Measurements from ENCODE around the gene KLF14.

Gene KLF14

DNA sequence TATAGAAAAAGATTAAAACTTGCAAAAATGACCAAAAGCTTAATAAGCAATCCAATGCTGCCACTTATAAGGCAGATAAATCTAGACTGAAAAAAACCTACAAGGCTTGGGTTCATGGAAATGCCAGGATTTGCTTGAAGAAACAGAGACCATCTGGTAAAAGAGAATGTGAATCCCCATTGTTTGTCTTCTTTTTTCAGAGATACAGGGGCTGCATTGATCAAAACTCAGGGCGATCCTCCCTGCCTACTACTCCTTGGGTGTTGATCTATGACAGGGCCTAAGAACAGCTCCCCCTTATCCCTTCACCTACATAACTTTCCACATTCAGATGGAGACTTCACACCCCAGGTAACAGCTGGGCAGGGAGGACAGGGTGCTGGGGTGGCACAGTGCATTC lies 44.3 kb downstream of the KLF14 start:
- TF ChIP-seq, protein P1, sequence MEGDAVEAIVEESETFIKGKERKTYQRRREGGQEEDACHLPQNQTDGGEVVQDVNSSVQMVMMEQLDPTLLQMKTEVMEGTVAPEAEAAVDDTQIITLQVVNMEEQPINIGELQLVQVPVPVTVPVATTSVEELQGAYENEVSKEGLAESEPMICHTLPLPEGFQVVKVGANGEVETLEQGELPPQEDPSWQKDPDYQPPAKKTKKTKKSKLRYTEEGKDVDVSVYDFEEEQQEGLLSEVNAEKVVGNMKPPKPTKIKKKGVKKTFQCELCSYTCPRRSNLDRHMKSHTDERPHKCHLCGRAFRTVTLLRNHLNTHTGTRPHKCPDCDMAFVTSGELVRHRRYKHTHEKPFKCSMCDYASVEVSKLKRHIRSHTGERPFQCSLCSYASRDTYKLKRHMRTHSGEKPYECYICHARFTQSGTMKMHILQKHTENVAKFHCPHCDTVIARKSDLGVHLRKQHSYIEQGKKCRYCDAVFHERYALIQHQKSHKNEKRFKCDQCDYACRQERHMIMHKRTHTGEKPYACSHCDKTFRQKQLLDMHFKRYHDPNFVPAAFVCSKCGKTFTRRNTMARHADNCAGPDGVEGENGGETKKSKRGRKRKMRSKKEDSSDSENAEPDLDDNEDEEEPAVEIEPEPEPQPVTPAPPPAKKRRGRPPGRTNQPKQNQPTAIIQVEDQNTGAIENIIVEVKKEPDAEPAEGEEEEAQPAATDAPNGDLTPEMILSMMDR (IDR thresholded peaks at IDR 0.05), result no peak
- no peak for TF ChIP-seq ZFX (IDR thresholded peaks at IDR 0.05; ENCODE audit: borderline replicate concordance)
- no peak overlapping the region for H3K27ac ChIP-seq

DNA sequence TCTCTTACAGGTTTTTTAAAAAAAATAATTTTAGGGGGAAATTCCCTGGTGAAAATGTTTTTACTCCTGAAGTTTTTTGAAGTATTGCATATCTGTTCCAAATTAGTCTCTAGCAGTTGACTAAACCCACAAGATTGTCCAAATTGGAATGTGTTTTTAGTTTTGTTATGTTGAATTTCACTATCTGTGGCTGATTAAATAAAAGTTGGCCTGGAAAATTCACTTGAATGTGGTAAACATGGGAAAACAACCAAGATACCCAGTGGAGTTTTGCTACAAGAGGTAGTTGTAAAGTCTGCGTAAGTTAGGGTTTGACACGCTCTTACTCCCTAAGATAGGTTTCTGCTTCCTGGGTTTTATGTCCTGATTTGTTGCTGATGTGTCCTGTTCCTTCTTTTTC lies 51.0 kb downstream of the KLF14 start:
- H3K27ac ChIP-seq, result no peak overlapping the region
- no peak for TF ChIP-seq ZFX (IDR thresholded peaks at IDR 0.05; ENCODE audit: borderline replicate concordance)
- TF ChIP-seq, protein P1 (IDR thresholded peaks at IDR 0.05), result no peak
